Non-pigmented ciliary epithelial cell (primary cell): ENCODE measurements around the gene SLC10A7.
A peak's percentile ranks its signal among the peaks of the same experiment; 100 is the strongest.

Source experiments
- DNase-seq: peaks from one replicate; pipeline ENCODE4 v3.0.0-alpha.2; 2010; ENCODE audit warnings: low read depth

SLC10A7 gene

DNA sequence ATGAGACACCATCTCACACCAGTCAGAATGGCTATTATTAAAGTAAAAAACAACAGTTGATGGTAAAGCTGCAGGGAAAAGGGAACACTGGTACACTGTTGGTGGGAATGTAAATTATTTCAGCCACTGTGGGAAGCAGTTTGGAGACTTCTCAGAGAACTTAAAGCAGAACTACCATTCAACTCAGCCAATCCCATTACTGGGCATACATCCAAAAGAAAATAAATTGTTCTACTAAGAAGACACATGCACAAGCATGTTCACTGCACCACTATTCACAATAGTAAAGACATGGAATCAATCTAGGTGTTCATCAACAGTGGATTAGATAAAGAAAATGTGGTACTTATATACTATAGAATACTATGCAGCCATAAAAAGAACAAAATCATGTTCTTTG, 172.4 kb downstream of the SLC10A7 start:
- no peak for DNase-seq

DNA sequence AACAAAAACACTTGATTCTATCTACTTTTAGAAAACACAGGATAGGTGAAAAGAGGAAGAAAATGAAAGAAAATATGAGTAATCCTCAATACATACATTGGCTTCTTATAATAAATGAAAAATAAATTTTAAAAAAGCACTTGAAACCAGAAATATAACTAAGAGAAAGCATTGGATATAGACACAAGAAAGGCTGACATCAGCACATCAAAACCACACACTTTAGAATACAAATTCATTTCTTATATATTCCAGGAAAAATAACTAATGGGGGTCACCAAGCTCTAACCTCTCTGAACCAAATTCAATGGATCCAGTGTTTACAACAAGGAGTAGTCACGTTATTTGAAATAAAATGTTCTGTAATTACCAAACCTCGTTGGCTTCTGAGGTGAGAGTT, 173.9 kb downstream of the SLC10A7 start:
- DNase-seq: no peak

DNA sequence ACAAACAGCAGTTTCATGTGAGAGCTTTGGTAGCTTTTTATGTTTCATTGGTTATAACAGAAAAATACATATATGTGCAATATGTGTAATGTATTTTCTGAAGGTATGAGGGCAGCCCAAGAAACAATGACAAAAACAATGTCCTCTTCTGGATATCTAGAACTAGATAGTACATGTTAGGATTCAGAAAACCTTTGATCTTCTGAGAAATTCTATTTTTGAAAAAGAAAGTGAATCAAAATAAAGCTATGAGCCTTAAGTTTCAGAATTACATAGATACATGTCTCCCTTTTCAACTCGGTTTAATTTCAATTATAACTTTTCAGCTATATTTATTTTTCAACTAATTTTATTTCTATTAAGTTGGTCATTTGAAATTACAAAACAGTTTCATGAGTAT, 175.5 kb downstream of the SLC10A7 start:
- DNase-seq: no peak

DNA sequence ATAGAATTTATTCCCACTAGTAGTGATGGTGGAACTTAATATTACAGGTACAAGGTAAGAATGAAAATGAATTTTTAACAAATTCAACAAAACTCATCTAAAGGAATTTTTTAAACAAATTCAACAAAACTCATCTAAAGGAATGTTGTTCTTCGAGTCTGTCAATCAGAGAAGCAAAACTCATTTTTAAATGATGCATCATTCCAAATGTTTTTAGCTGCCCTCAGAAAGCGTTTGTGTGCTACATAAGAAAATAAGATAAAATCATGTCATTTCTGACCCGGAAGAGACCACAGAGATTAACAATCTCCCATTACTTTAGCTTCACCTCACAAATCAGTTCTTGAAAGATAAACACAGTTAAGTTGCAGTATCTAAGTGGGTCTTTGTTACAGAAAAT, 178.0 kb downstream of the SLC10A7 start:
- no peak for DNase-seq

DNA sequence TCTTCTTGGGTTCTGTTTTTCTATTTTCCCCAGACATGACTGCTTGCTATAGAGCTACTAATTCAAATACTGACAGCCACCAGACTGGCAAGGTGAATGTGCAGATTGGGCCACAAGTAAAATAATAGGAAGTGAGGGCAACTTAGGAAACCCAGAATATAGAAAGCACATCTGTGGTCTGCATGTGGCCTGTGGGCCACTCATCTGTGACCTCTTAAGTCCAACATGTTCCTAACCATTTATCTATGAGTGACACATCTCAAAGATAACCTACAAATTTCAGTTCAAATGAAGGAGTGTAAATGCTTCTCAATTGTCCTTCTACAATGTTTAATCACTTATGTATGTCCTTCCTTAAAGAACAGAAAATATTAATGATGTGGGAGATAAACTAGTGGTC, 178.5 kb downstream of the SLC10A7 start:
- DNase-seq: no peak

DNA sequence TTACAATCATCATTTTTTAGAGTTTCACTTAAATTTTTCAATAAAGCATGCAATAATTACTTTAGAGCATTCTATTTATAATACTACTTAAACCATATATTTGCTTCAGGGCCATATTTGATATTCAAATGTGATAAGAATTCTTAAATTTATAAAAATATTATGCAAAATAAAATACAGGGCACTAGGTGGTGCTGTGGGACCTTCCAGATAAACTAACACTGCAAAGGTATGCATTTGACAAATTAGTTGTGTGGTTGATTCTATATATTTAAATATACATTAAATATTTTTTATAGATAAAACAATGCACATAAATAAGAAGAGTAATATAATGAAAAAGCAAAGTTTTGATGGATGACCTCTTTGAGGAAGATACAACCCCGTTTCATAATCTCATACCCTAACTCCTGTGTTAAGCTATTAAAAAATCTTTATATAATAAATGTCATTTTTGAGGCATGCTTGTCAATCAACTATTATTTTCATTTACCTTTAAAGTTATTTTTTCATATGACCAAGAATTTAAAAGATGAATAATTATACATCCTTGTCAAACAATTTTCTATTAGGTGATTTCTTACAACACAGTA, 179.0 kb downstream of the SLC10A7 start:
- DNase-seq: no peak

DNA sequence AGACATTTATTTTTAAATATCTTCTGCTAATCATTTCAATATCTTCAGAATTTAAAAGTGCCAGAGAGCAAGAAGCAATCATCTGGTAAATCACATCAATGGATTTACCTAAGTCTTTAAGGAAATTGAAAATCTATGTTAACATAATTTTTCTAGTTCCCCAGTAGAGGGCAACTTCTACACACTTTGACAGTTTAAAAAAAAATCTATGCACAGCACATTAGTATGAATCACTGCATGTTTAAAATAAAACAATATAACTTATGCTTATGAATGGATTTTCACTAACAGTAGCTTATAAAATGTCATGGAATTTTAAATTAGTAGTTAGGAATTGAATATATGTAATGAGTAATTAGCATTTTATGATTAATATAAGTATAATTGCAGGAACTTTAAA, 180.9 kb downstream of the SLC10A7 start:
- peak; percentile 9 for DNase-seq

DNA sequence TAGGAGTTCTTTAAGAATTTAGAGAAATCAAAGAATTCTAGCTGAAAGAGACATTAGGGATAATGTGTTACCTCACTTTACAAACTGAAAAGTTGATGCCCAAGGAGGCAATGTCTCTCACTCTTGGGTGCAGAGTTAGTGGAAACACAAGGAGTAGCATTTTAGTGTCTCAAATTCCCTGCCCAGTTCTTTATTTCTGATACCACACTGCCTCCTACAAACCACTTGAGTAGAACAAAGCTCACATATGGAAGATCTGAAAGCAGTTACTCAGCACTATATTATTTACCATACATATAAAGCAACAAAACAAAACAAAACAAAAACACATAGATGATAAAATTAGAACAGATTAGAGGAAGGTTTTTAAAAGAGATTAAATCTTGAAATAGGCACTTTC, 183.2 kb downstream of the SLC10A7 start:
- no peak for DNase-seq

DNA sequence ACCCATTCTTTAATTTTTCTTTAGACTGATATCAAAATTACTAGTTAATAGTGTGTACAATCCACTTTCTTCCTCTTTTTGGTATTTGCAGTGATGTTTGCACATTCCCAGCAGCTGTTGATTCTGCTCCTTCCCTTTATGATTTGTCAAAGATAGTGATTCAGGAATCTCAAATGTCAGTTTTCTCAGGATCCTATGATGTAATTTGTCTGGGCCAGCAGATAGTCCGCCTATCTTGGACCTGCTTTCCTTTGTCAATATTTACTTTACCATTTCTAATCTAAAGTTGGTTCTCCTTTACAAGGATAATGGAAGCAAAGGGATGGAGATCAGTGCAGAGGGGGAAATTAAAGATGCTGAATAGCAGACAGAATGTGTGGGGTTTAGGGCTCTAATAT, 185.3 kb downstream of the SLC10A7 start:
- no peak for DNase-seq

DNA sequence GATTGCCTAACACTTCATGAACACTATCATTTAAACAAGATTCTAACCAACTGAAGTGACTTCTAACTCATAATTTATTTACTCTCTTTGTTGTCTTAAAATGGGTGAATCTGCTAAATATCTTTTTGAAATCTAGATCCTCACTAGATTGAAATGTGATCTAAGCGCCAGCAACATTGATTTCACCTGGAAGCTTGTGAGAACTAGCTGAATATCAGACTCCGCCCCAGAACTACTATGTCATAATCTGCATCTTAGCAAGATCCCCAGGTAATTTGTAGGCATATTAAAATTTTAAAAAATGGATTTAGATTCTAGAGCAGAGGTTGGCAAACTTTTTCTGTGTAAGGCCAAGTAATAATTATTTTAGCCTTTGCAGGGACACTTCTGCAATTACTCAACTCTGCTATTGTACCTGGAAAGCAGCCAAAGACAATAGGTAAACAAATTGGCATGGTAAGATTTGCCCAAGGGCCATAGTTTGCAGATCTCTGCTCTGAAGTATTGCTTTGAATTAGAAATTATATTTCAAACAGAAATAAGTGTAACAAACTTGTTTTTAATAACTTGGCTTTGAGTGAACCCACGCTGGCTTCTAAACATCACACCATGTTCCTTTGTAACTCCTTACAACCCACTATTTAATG, 185.9 kb downstream of the SLC10A7 start:
- no peak for DNase-seq

DNA sequence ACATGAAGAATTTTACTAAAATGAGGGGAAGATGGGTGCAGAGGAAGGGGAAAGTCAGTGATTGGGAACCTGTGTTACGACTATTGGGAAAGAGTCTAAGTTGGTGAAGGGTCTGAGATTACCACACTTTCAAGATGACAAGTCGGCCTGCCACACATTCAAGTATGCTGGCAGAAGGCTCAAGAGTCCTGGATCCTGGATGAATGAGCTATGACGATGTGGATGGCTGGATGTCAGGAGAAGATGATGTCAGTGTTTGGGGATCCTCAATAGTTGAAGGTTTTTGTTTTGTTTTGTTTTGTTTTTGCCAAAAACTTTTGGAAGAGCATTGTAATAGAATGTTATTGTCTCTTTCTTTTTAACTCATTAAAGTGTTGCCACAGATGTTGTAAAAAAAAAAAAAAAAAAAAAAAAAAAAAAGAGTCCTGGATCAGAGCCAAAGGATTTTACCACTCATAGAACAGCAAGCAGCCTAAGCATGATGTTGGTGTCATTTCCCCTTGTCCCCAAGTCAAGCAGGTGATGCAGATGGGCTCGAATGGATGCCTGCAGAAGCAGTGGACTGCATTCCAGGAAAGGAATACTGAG, 186.8 kb downstream of the SLC10A7 start:
- no peak for DNase-seq

DNA sequence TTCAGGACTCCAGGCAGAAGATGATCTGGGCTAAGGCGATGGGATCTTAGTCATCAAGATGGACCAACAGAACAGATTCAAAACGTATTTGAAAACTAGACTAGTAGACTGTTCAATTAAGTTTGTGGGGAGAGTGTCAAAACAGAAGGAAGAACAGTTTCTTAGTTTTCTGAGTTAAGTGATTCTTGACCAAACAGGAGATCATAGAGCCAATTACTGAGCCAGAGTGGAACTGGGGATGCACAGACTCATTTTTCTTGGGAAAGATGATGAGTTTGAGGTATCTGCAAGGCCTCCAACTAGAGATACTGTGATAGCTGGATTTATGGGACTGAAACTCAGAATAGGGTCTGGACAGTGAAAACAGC, 187.9 kb downstream of the SLC10A7 start:
- no peak for DNase-seq

DNA sequence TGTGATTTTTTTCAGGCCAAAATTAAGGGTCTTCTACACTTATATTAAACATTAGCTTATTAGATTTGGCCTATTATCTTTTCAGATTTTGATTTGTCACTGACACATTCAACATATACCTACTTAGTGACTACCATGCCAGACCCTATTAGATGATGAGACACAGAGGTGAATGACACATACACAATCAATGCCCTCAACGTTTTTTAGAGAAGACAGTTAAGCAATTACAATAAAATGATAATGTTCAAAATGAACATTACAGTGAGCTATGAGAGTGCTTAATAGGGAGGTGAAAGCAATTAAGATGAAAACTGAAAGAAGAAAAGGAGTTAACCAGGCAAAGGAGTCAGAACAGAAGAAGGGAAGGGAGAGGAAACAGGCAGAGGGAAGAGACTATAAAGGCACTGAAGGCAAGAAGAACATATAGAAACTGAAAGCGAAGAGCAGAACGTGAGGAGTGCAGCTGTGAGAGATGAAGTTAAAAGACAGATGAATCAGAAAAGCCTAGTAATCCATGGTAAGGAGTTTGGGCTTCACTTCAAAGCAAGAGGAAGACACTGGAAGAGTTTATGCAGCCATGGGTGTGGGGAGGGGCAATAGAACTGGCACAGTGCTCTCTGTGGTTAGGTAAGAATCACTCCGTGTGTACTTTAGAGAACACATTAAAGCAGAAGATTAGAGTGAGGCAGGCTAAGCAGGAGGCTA, 188.4 kb downstream of the SLC10A7 start:
- peak; percentile 41 for DNase-seq

DNA sequence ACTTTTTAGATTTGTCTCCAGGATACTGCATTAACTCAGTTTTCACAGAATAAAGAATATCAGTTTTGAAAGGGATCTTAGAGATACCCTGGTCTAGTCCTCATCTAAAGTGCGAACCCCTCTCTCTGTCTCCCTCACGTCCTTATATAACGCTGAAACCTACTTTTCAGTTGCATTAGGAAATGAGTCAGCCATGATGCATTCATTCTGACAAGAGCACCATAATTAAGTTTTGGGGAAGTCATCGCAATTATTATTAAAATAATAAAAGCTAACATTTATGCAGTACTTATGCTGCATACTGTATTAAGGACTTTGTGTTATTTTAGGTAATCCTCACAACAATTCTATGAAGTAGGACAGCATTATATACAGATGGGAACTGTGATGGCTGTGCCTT, 191.3 kb downstream of the SLC10A7 start:
- DNase-seq: no peak

DNA sequence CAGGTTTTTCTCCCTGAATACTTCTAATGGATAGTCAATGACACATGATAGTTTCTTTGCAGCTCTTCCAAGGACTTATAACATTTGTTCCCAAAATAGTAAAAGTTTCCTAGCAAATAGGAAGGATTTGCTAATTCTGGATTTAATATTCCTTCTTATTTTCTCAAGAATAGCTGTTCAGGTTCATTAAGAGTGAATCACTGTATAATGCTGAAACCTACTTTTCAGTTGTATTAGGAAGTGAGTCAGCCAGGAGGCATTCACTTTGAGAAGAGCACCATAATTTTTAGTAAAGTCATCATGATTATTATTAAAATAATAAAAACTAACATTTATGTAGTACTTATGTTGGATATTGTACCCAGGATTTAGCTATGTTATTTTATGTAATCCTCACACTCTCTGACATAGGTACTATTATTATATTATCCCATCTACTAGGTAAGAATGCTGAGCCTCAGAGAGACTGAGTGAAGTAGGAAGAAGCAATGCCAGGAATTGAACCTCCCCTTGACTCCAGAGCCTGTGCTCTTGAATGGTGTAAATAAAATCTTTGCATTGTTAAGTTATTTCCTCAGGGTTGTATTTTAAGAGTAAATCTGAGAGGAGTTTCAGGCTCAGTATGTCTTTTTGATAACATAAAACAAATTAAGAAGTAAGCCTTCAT, 192.6 kb downstream of the SLC10A7 start:
- DNase-seq: peak; percentile 73

DNA sequence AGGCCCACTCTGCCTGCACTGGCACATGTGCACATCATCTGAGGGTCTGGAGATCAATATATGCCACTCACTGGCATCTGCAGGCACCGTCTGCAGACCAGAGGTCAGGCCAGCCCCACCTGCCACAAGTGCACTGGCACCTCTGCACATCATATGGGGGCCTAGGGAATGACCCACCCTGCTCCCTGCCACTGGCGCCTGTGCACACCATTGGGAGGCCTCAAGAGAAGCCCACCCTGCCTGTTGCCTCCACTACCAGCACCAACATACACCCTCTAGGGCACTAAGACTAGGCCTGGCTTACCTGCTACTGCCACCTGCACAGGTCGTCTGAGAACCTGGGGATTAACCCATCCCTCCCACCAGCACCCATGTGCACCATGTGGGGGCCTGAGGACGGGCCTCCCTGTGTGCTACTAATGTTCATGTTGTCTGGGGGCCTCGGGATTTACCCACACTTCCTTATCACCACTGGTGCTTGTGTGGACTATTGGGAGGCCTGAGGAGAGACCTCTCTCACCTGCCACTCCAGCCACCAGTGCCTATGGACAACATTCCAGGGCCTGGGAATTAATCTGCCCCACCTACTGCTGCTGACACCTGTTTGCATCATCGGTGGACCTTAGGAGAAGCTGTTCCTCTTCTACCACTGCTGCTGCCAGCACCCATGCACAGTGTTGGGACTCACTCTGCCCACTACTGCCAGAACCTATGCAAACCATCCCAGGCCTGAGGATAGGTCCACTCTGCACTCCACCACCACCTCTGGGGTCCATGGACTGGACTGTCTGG, 193.7 kb downstream of the SLC10A7 start:
- no peak for DNase-seq

DNA sequence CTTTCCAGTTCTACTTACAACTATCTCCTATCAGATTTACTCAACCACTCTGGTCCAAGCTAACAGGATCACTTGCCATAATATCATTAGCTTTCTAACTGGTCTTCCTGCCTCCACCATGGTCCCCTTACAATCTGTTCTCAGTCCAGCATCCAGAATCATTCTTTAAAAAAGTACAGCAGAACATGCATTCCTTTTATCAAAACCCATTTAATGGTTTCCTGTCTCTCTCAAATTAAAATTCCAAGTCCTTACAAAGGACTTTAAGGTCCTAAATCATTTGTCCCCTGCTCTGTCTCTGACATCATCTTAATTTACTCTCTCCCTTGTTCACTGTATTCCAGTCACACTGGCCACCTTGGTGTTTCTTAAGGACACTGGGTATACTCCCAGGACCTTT, 202.8 kb downstream of the SLC10A7 start:
- no peak for DNase-seq

DNA sequence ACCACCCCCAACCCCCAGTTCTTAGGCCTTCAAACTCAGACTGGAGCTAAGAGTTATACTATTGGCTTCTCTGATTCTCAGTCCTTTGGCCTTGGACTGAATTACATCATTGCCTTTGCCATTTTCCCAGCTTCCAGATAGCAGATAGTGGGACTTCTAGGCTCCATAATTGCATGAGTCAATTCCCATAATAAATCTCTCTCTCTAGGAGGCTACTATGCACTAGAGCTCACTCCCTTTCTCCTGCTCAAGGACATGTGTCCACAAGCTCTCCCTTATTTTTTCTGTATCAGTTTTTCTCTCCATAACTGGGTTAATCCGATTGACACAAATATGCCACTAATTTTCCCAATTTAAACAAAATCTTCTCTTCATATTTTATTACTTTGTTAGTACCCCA, 204.0 kb downstream of the SLC10A7 start:
- no peak for DNase-seq

DNA sequence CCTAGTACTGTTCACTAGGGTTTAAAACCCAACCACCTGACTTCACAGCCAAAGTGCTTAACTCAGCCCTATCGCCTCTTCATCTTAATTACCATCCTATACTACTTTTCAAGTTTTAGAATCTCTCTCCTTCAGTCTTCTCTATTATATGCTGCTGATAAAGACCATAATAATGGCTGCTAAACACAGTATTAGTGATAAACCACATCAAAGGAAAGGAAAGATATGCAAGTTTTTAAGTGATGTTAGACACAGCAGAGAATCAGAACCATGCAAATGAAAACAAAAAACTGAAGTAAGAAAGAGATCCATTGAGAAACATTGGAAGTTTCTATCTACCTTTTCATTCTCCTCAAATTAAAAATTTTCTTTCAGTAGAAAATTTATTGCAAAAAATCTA, 206.6 kb downstream of the SLC10A7 start:
- no peak for DNase-seq

DNA sequence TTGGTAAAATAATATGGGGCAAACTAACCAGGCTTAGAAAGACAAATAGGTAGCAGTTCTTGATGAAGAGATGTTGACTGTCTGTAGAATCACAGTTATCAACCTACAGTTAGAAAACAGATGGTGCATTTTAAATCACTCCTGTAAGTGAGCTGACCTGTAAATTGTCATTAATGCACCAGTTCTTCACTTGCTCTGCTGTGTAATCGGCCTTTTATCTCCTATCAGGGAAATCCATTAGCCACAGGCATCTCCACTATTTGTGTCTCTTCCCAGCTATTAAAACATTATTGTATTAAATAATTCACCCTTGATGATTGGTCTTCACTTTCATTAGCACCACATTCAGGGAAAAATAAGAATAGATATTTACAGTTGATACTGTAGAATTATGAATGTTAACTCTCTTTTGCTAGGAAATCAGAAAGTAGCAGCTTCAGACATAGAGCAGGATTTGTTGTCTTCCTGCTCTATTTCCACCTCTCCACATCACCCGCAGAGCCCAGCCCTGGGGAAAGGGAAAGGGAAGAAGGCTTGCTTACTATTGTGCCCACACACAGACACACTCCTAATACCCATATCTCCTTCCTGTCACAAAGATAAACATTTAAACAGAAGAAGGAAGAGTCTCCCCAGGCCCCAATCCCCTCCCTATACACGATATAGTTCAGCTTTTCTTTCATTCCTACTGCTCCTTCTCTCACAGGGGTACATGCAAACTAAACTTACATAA, 210.3 kb downstream of the SLC10A7 start:
- no peak for DNase-seq

DNA sequence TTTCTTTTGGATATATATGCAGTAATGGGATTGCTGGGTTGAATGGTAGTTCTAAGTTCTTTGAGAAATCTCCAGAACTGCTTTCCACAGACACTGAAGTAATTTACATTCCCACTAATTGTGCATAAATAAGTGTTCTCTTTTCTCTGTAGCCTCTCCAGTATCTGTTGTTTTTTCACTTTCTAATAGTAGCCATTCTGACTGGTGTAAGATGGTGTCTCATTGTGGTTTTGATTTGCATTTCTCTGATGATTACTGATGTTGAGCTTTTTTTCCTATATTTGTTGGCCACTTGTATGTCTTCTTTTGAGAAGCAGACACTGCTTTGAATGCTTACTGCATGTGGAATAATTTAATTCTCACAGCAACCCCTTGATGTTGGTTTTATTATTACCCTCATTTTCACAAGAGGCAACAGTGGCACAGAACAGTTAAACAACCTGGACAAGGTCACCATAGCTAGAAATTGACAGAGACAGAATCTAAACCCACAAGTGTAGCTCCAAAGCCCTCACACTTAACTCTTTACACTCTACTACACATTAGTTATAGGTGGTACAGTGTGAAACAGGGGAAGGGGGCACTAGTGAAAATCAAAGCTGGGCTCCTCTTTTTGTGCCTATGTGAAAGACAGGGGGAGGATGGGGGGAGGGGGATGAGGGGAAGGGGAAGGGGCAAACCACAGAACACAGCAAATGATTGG, 211.3 kb downstream of the SLC10A7 start:
- no peak for DNase-seq
